GM23338 (cell line): Measurements from ENCODE around the gene RNF114. TPM values are rescaled to one million over a fixed set of nuclear protein-coding genes. Genes with fewer than 3 reads are reported as not detected.

Source experiments
- ATAC-seq: fragments of 200-7000 bp; cut with Tn5 transposase; 3 replicates; pipeline ENCODE4 v1.9.1; 2020
- DNase-seq: peaks from one replicate; pipeline ENCODE4 v3.0.0-alpha.2; 2015; ENCODE audit warnings: low spot score
- H2AFZ ChIP-seq: fragments of 200-600 bp; sonication (generic); 2 replicates; pipeline ENCODE4 v1.8.0; 2016; ENCODE audit warnings: antibody characterized with exemption, mild to moderate bottlenecking, moderate library complexity
- H3F3A ChIP-seq: fragments of 200-600 bp; sonication (generic); replicated peaks from 2 replicates; pipeline ENCODE4 v1.8.0; 2017; ENCODE audit warnings: antibody characterized with exemption, mixed run types, low read depth
- H3K27ac ChIP-seq: fragments of 200-600 bp; sonication (generic); 2 replicates; pipeline ENCODE4 v1.6.1; 2016; ENCODE audit warnings: low read depth
- H3K27me3 ChIP-seq: fragments of 200-600 bp; sonication (generic); 2 replicates; pipeline ENCODE4 v1.8.0; 2016; ENCODE audit warnings: mild to moderate bottlenecking, mixed run types, moderate library complexity; ENCODE audit not compliant: insufficient read depth
- H3K36me3 ChIP-seq: fragments of 200-600 bp; sonication (generic); 2 replicates; pipeline ENCODE4 v1.8.0; 2016; ENCODE audit warnings: mild to moderate bottlenecking; ENCODE audit not compliant: insufficient read depth
- H3K4me1 ChIP-seq: fragments of 200-600 bp; sonication (generic); 2 replicates; pipeline ENCODE4 v1.8.0; 2016; ENCODE audit warnings: mild to moderate bottlenecking, moderate library complexity; ENCODE audit not compliant: insufficient read depth
- H3K4me2 ChIP-seq: fragments of 200-600 bp; sonication (generic); 2 replicates; pipeline ENCODE4 v1.7.1; 2017; ENCODE audit warnings: mixed run types
- H3K4me3 ChIP-seq: fragments of 200-600 bp; sonication (generic); 2 replicates; pipeline ENCODE4 v1.6.1; 2016; ENCODE audit warnings: mixed run types
- H3K79me2 ChIP-seq: fragments of 200-600 bp; sonication (generic); replicated peaks from 2 replicates; pipeline ENCODE4 v1.8.0; 2017; ENCODE audit warnings: mild to moderate bottlenecking; ENCODE audit not compliant: insufficient read depth
- H3K9me2 ChIP-seq: fragments of 200-600 bp; sonication (generic); 2 replicates; pipeline ENCODE4 v1.8.0; 2017; ENCODE audit not compliant: insufficient read depth
- H4K20me1 ChIP-seq: fragments of 200-600 bp; sonication (generic); replicated peaks from 2 replicates; pipeline ENCODE4 v1.8.0; 2017; ENCODE audit warnings: mild to moderate bottlenecking; ENCODE audit not compliant: insufficient read depth
- H3K27ac Mint-ChIP-seq: 2 replicates; pipeline ENCODE4 v1.8.0; 2020; ENCODE audit warnings: inconsistent platforms, mild to moderate bottlenecking, moderate library complexity, mixed read lengths
- H3K27me3 Mint-ChIP-seq: 3 replicates; pipeline ENCODE4 v1.8.0; 2022; ENCODE audit warnings: low read depth, mild to moderate bottlenecking, moderate library complexity, mixed read lengths, inconsistent platforms; ENCODE audit not compliant: insufficient read depth, poor library complexity
- H3K36me3 Mint-ChIP-seq: 3 replicates; pipeline ENCODE4 v1.8.0; 2021; ENCODE audit warnings: low read depth, mild to moderate bottlenecking, inconsistent platforms, moderate library complexity, mixed read lengths
- H3K4me1 Mint-ChIP-seq: 3 replicates; pipeline ENCODE4 v1.8.0; 2020; ENCODE audit warnings: mild to moderate bottlenecking, inconsistent platforms, mixed read lengths
- H3K4me3 Mint-ChIP-seq: 3 replicates; pipeline ENCODE4 v1.8.0; 2021; ENCODE audit warnings: moderate library complexity, mild to moderate bottlenecking, inconsistent platforms, mixed read lengths
- H3K9me3 Mint-ChIP-seq: 3 replicates; pipeline ENCODE4 v1.8.0; 2020; ENCODE audit warnings: moderate library complexity, mild to moderate bottlenecking, inconsistent platforms, mixed read lengths
- CTCF ChIP-seq, 2 experiments: fragments of 200-600 bp in 1 of 2; sonication (generic) in 1 of 2; conservative IDR thresholded peaks; 2 replicates each; pipeline versions ENCODE4 v1.5.1 to v1.6.1; 2016 to 2017; ENCODE audit warnings: antibody characterized with exemption in 2 of 2, low read depth in 2 of 2, mild to moderate bottlenecking in 2 of 2, moderate library complexity in 1 of 2
- EZH2phosphoT487 ChIP-seq: fragments of 200-600 bp; sonication (generic); IDR thresholded peaks from one replicate; pipeline ENCODE4 v1.8.1; 2018; ENCODE audit warnings: antibody characterized with exemption; ENCODE audit not compliant: unreplicated experiment
- ZNF462 ChIP-seq: fragments of 250-450 bp; sonication (Bioruptor Pico); IDR thresholded peaks from 2 replicates; pipeline ENCODE4 v1.5.0; 2020; ENCODE audit warnings: mild to moderate bottlenecking, moderate library complexity
- polyA plus RNA-seq: library from polyadenylated mRNA; unstranded; fragments of >200 nt; fragmentation: Nextera tagmentation; extraction: Ambion mirVana; gene quantifications from 2 replicates; pipeline ENCODE4 v1.2.1, GENCODE V29; 2016
- total RNA-seq: library from RNA; depleted of rRNA; stranded (reverse); fragments of >200 nt; shearing (Covaris generic); gene quantifications from 2 replicates; pipeline ENCODE4 v1.2.3, GENCODE V29; 2014

RNF114 gene
- total and polyA plus RNA-seq, 2 experiments from 2014 or later: 155 to 279 TPM

GRCh38 chr20:49888212-49889000 is 47.8 kb upstream of the RNF114 start:
- peak; percentile 88 to 93 for TF ChIP-seq CTCF (conservative IDR thresholded peaks at IDR 0.05; ENCODE audit: low read depth in 2 of 2)
- TF ChIP-seq ZNF462 (CRISPR knock-in tag): no peak
- no peak for TF ChIP-seq EZH2phosphoT487
- Mint-ChIP-seq H3K27me3 (peaks cover 22% of the 10 kb centered on the region), H3K36me3 (peaks cover 5% of the 10 kb centered on the region; the same call in 2 of the 3 replicates), H3K4me3 (no peak overlapping the region), H3K9me3 (no peaks in the 10 kb centered on the region), H3K4me1 (peaks cover 45% of the 10 kb centered on the region), H3K27ac (peak overlapping the region; percentile 62; the same call in 1 of the 2 replicates)
- DNase-seq (peak; percentile 90), ATAC-seq (peak; percentile 64)
- Histone ChIP-seq H4K20me1 (no peaks in the 10 kb centered on the region), H3K79me2 (no peaks in the 10 kb centered on the region), H3K9me2 (no peaks in the 10 kb centered on the region), H3F3A (no peaks in the 10 kb centered on the region), H3K27me3 (no peaks in the 10 kb centered on the region), H2AFZ (no peak overlapping the region), H3K4me3 (no peak overlapping the region), H3K27ac (no peak overlapping the region), H3K36me3 (no peaks in the 10 kb centered on the region), H3K4me1 (peaks cover 10% of the 10 kb centered on the region), H3K4me2 (peak overlapping the region; percentile 40; the same call in 1 of the 2 replicates)
